IMR-90 (cell line): ENCODE measurements around the gene ELL. TPM values are rescaled to one million over a fixed set of nuclear protein-coding genes. Genes with fewer than 3 reads are reported as not detected.
A peak's percentile ranks its signal among the peaks of the same experiment; 100 is the strongest.

Source experiments
- ATAC-seq: fragments of 200-7000 bp; cut with Tn5 transposase; 2 replicates; pipeline ENCODE4 v1.9.1; 2020; ENCODE audit warnings: low read depth, mild to moderate bottlenecking, moderate library complexity
- BruUV-seq: library from RNA; stranded (reverse); fragments of 400-500 nt; replicated peaks from 2 replicates; lab custom pipeline; 2021; lab: Mats Ljungman, UMichigan
- CTCF ChIA-PET: fragments of 300-600 bp; formaldehyde crosslinking; extraction: SDS; loops from one replicate; lab custom pipeline; 2021; ENCODE audit warnings: antibody characterized with exemption; lab: Yijun Ruan, JAX
- POLR2A ChIA-PET: fragments of 300-600 bp; sonication (Branson Sonifier 250); formaldehyde crosslinking; loops from one replicate; lab custom pipeline; 2022; ENCODE audit warnings: antibody characterized with exemption; ENCODE audit not compliant: unreplicated experiment; lab: Charles Lee
- DNase-seq: peaks from one replicate; pipeline ENCODE4 v3.0.0; 2013
- H2AFZ ChIP-seq: replicated peaks from 2 replicates; pipeline ENCODE3; 2013; ENCODE audit warnings: low read length, mild to moderate bottlenecking; ENCODE audit not compliant: poor library complexity
- H2AK5ac ChIP-seq: 2 replicates; pipeline ENCODE4 v1.6.1; 2013; ENCODE audit warnings: low read depth, low read length, inconsistent platforms
- H2AK9ac ChIP-seq: replicated peaks from 2 replicates; pipeline ENCODE3; 2013; ENCODE audit warnings: mild to moderate bottlenecking, low read depth, low read length, moderate library complexity; ENCODE audit not compliant: poor library complexity
- H2BK120ac ChIP-seq: 2 replicates; pipeline ENCODE4 v1.6.1; 2013; ENCODE audit warnings: low read depth, low read length, inconsistent platforms
- H2BK15ac ChIP-seq: 3 replicates; pipeline ENCODE4 v1.6.1; 2013; ENCODE audit warnings: low read depth, low read length, inconsistent platforms
- H2BK20ac ChIP-seq: 2 replicates; pipeline ENCODE4 v1.6.1; 2013; ENCODE audit warnings: low read depth, mild to moderate bottlenecking, inconsistent platforms, low read length, moderate library complexity
- H2BK5ac ChIP-seq: 2 replicates; pipeline ENCODE4 v1.6.1; 2013; ENCODE audit warnings: mild to moderate bottlenecking, low read depth, low read length, inconsistent platforms; ENCODE audit not compliant: poor library complexity, severe bottlenecking
- H3K14ac ChIP-seq: replicated peaks from 2 replicates; pipeline ENCODE4 v1.6.1; 2013; ENCODE audit warnings: low read depth, low read length, inconsistent platforms
- H3K18ac ChIP-seq: 2 replicates; pipeline ENCODE4 v1.6.1; 2013; ENCODE audit warnings: low read depth, low read length, control low read depth
- H3K23ac ChIP-seq: 2 replicates; pipeline ENCODE4 v1.6.1; 2013; ENCODE audit warnings: low read depth, low read length, inconsistent platforms
- H3K27ac ChIP-seq: 2 replicates; pipeline ENCODE4 v1.5.1; 2013; ENCODE audit warnings: mild to moderate bottlenecking, control low read depth, low read length; ENCODE audit not compliant: insufficient read depth
- H3K27me3 ChIP-seq: 2 replicates; pipeline ENCODE4 v1.6.1; 2013; ENCODE audit warnings: low read length; ENCODE audit not compliant: control insufficient read depth, insufficient read depth
- H3K36me3 ChIP-seq: 2 replicates; pipeline ENCODE4 v1.6.1; 2013; ENCODE audit warnings: low read length, mixed read lengths; ENCODE audit not compliant: control insufficient read depth, insufficient read depth
- H3K4ac ChIP-seq: 2 replicates; pipeline ENCODE4 v1.6.1; 2013; ENCODE audit warnings: low read depth, low read length, inconsistent platforms
- H3K4me1 ChIP-seq: 2 replicates; pipeline ENCODE4 v1.6.1; 2013; ENCODE audit warnings: low read length, mixed read lengths; ENCODE audit not compliant: control insufficient read depth, insufficient read depth
- H3K4me2 ChIP-seq: 2 replicates; pipeline ENCODE4 v1.6.1; 2013; ENCODE audit warnings: low read depth, mild to moderate bottlenecking, control low read depth, low read length, moderate library complexity
- H3K4me3 ChIP-seq: 2 replicates; pipeline ENCODE4 v1.5.1; 2013; ENCODE audit warnings: low read depth, mild to moderate bottlenecking, control low read depth, low read length, moderate library complexity; ENCODE audit not compliant: insufficient read depth
- H3K56ac ChIP-seq: 2 replicates; pipeline ENCODE4 v1.6.1; 2013; ENCODE audit warnings: low read length, inconsistent platforms; ENCODE audit not compliant: insufficient read depth; ENCODE audit errors: extremely low read depth
- H3K79me1 ChIP-seq, 2 experiments: 2 replicates each; pipeline ENCODE4 v1.6.1; 2013; ENCODE audit warnings: low read length in 2 of 2, inconsistent platforms in 1 of 2, low read depth in 1 of 2
- H3K9ac ChIP-seq: 2 replicates; pipeline ENCODE4 v1.6.1; 2013; ENCODE audit warnings: low read depth, low read length, control low read depth
- H3K9me1 ChIP-seq: 2 replicates; pipeline ENCODE4 v1.6.1; 2013; ENCODE audit warnings: low read length, inconsistent platforms; ENCODE audit not compliant: insufficient read depth
- H3K9me3 ChIP-seq: 2 replicates; pipeline ENCODE4 v1.6.1; 2013; ENCODE audit warnings: low read length; ENCODE audit not compliant: control insufficient read depth, insufficient read depth
- H4K20me1 ChIP-seq: 2 replicates; pipeline ENCODE4 v1.6.1; 2013; ENCODE audit warnings: low read length, inconsistent platforms; ENCODE audit not compliant: insufficient read depth
- H4K5ac ChIP-seq: 2 replicates; pipeline ENCODE4 v1.6.1; 2013; ENCODE audit warnings: mild to moderate bottlenecking, low read depth, low read length, control low read depth
- H4K8ac ChIP-seq, 2 experiments: 2 replicates each; pipeline ENCODE4 v1.6.1; 2013; ENCODE audit warnings: low read depth in 2 of 2, low read length in 2 of 2, control low read depth in 1 of 2, inconsistent platforms in 1 of 2
- H4K91ac ChIP-seq: 2 replicates; pipeline ENCODE4 v1.6.1; 2013; ENCODE audit warnings: low read depth, low read length, inconsistent platforms; ENCODE audit not compliant: insufficient read depth
- BHLHE40 ChIP-seq: fragments of 150-350 bp; IDR thresholded peaks from 2 replicates; pipeline ENCODE4 v1.6.1; 2016; ENCODE audit warnings: mild to moderate bottlenecking, low read depth, low read length
- CEBPB ChIP-seq: IDR thresholded peaks from 2 replicates; pipeline ENCODE4 v1.6.1; 2012; ENCODE audit warnings: low read depth, low read length, improper control_type of control experiment
- CHD1 ChIP-seq: IDR thresholded peaks from 2 replicates; pipeline ENCODE4 v1.6.1; 2012; ENCODE audit warnings: low read depth, low read length, improper control_type of control experiment
- CTCF ChIP-seq: conservative IDR thresholded peaks from 2 replicates; pipeline ENCODE4 v1.5.1; 2012; ENCODE audit warnings: mild to moderate bottlenecking, low read depth, low read length, improper control_type of control experiment
- ELK1 ChIP-seq: fragments of 150-350 bp; IDR thresholded peaks from 2 replicates; pipeline ENCODE4 v1.6.1; 2016; ENCODE audit warnings: low read depth, mild to moderate bottlenecking, low read length, moderate library complexity, borderline replicate concordance
- FOS ChIP-seq: fragments of 150-350 bp; IDR thresholded peaks from 2 replicates; pipeline ENCODE4 v1.6.1; 2016; ENCODE audit warnings: low read depth, low read length
- MAFK ChIP-seq: IDR thresholded peaks from 2 replicates; pipeline ENCODE4 v1.6.1; 2012; ENCODE audit warnings: low read depth, low read length, improper control_type of control experiment
- MAZ ChIP-seq: IDR thresholded peaks from 2 replicates; pipeline ENCODE4 v1.6.1; 2012; ENCODE audit warnings: low read depth, mild to moderate bottlenecking, low read length, improper control_type of control experiment, moderate library complexity, borderline replicate concordance
- MXI1 ChIP-seq: IDR thresholded peaks from 2 replicates; pipeline ENCODE4 v1.6.1; 2012; ENCODE audit warnings: low read depth, mild to moderate bottlenecking, low read length, moderate library complexity, borderline replicate concordance
- RAD21 ChIP-seq: IDR thresholded peaks from 2 replicates; pipeline ENCODE4 v1.6.1; 2012; ENCODE audit warnings: low read length, improper control_type of control experiment
- RCOR1 ChIP-seq: IDR thresholded peaks from 2 replicates; pipeline ENCODE4 v1.6.1; 2012; ENCODE audit warnings: mild to moderate bottlenecking, low read length, improper control_type of control experiment; ENCODE audit not compliant: insufficient replicate concordance
- RFX5 ChIP-seq: IDR thresholded peaks from 2 replicates; pipeline ENCODE4 v1.8.0; 2012; ENCODE audit warnings: low read depth, mild to moderate bottlenecking, low read length, moderate library complexity
- SMC3 ChIP-seq: fragments of 150-350 bp; IDR thresholded peaks from 2 replicates; pipeline ENCODE4 v1.6.1; 2016; ENCODE audit warnings: low read depth, mild to moderate bottlenecking, antibody characterized with exemption, low read length, moderate library complexity
- WGBS, 2 experiments: methylation state at CpG; one replicate each; pipeline versions ENCODE4 v1.1.5 to v1.1.7; 2013; ENCODE audit warnings: missing lambda C conversion rate in 2 of 2; ENCODE audit not compliant: insufficient read length in 1 of 2; ENCODE audit errors: extremely low coverage in 2 of 2; 5-methylcytosine and 5-hydroxymethylcytosine counted together
- dilution Hi-C: fragments of 300-500 bp; cut with HindIII; formaldehyde crosslinking; loops from one replicate; pipeline ENCODE4 v1.14.3; 2018; ENCODE audit warnings: low sequenced_read_pairs; ENCODE audit not compliant: unreplicated experiment
- in situ Hi-C: fragments of 300-500 bp; cut with MboI; formaldehyde crosslinking; loops from 3 replicates; pipeline ENCODE4 v1.14.3; 2019; ENCODE audit warnings: low sequenced_read_pairs, inconsistent platforms, mixed read lengths
- intact Hi-C: fragments of 100-400 bp; cut with micrococcal nuclease; formaldehyde crosslinking; loops from 2 replicates; pipeline ENCODE4 v1.10.0; 2022
- polyA plus RNA-seq, 3 experiments: library from polyadenylated mRNA; depleted of rRNA; stranded (reverse); fragments of >200 nt; gene quantifications; 2 replicates each; pipeline ENCODE4 v1.2.3, GENCODE V29; 2012; ENCODE audit warnings: low replicate concordance in 1 of 3
- total RNA-seq: library from RNA; depleted of rRNA; stranded (reverse); fragments of >200 nt; gene quantifications from 2 replicates; pipeline ENCODE4 v1.2.3, GENCODE V29; 2012

Gene ELL
- total and polyA plus RNA-seq, 2 of the 4 experiments (the other 2 are of a cell fraction), result 6.3 to 13.1 TPM

- dilution Hi-C loops, result no loop called here
- no peaks in the 10 kb centered on the region for H4K20me1 ChIP-seq
- peak overlapping the region; percentile 27 for H3K4me2 ChIP-seq
- intact Hi-C loops, result loop anchor here (5.0 to 10.0 kb wide), 2 partner anchors 137 to 210 kb away; partner anchors contain the start of gene RAB3A
- H2BK20ac ChIP-seq, result peak overlapping the region; percentile 55; the same call in 1 of the 2 replicates
- BruUV-seq, result no TSS peak
- peak overlapping the region; percentile 89; the same call in 1 of the 2 replicates for H4K91ac ChIP-seq
- H3K4me1 ChIP-seq, result peaks cover 34% of the 10 kb centered on the region
- H4K5ac ChIP-seq, result peak overlapping the region; percentile 62
- H3K79me1 ChIP-seq, result peaks cover 0 to 14% of the 10 kb centered on the region in 2 experiments; a peak in 2 of 4 replicates
- H2BK120ac ChIP-seq, result peak overlapping the region; percentile 83
- POLR2A ChIA-PET, result no interaction called here
- no peaks in the 10 kb centered on the region for H3K9me3 ChIP-seq
- no peaks in the 10 kb centered on the region for H3K36me3 ChIP-seq
- H4K8ac ChIP-seq, result peak overlapping the region; percentile 88 to 96
- CTCF ChIA-PET, result interaction anchor here (0.8 to 1.3 kb wide), 2 partner anchors 37 to 86 kb away, joined by 3 to 4 read pairs; no protein-coding TSS in a partner anchor
- H2AK9ac ChIP-seq, result peak overlapping the region; percentile 96
- 30% methylated on average over 7 of the region's 11 CpGs; no CpG with 5 or more reads in 1 of the 2 experiments for WGBS, 2 experiments
- H3K56ac ChIP-seq, result no peak overlapping the region
- peak overlapping the region; percentile 44 for H2BK5ac ChIP-seq
- DNase-seq, result no peak
- no peaks in the 10 kb centered on the region for H3K27me3 ChIP-seq
- H3K18ac ChIP-seq, result no peak overlapping the region; the same call in 1 of the 2 replicates
- peak overlapping the region; percentile 82 for H3K23ac ChIP-seq
- peak overlapping the region; percentile 78 for H3K27ac ChIP-seq
- no peak overlapping the region for H3K4me3 ChIP-seq
- H2AK5ac ChIP-seq, result peak overlapping the region; percentile 94
- H3K9ac ChIP-seq, result peak overlapping the region; percentile 50
- H3K4ac ChIP-seq, result peak overlapping the region; percentile 97
- peak overlapping the region; percentile 98 for H2AFZ ChIP-seq
- peak overlapping the region; percentile 88 for H3K14ac ChIP-seq
- peaks cover 16% of the 10 kb centered on the region; the same call in 1 of the 2 replicates for H3K9me1 ChIP-seq
- no peak for ATAC-seq
- peak overlapping the region; percentile 94; the same call in 2 of the 3 replicates for H2BK15ac ChIP-seq
- in situ Hi-C loops, result loop anchor here (10.0 kb wide), 2 partner anchors 220 to 300 kb away; partner anchors contain the start of gene MPV17L2
- no peak for TF ChIP-seq RFX5
- no peak for TF ChIP-seq RCOR1
- no peak for TF ChIP-seq CHD1
- no peak for TF ChIP-seq FOS
- no peak for TF ChIP-seq CEBPB
- no peak for TF ChIP-seq CTCF
- TF ChIP-seq MAZ, result no peak
- TF ChIP-seq MXI1, result no peak
- TF ChIP-seq BHLHE40, result no peak
- no peak for TF ChIP-seq RAD21
- TF ChIP-seq ELK1, result no peak
- TF ChIP-seq MAFK, result no peak
- TF ChIP-seq SMC3, result no peak
Measured at GRCh38 chr19:18414504-18415177, 107.2 kb downstream of the ELL start.
